Urinary bladder (tissue), 4 donors: ENCODE data around the gene KIF5C. TPM values are rescaled to one million over a fixed set of nuclear protein-coding genes. Genes with fewer than 3 reads are reported as not detected.

Experiments
- DNase-seq: peaks from one replicate; pipeline ENCODE4 v3.0.0-alpha.2; 2015; ENCODE audit errors: extremely low spot score
- H3K27ac ChIP-seq: one replicate; pipeline ENCODE4 v1.5.1; 2013; ENCODE audit warnings: low read depth, mild to moderate bottlenecking, moderate library complexity
- H3K36me3 ChIP-seq: one replicate; pipeline ENCODE4 v1.6.1; 2013; ENCODE audit warnings: mild to moderate bottlenecking, moderate library complexity; ENCODE audit not compliant: insufficient read depth
- H3K4me1 ChIP-seq: one replicate; pipeline ENCODE4 v1.6.1; 2013; ENCODE audit warnings: mild to moderate bottlenecking, moderate library complexity; ENCODE audit not compliant: insufficient read depth
- H3K4me3 ChIP-seq: one replicate; pipeline ENCODE4 v1.5.1; 2013; ENCODE audit warnings: low read depth, low read length
- WGBS: extraction: QIAGEN DNeasy Blood & Tissue Kit; methylation state at CpG from one replicate; pipeline ENCODE4 v1.1.7; 2013; 5-methylcytosine and 5-hydroxymethylcytosine counted together
- polyA plus RNA-seq: library from polyadenylated mRNA; stranded (reverse); fragments of 200-250 nt; gene quantifications from one replicate; pipeline ENCODE4 v1.2.3, GENCODE V29; 2013
- small RNA-seq: library from RNA; depleted of rRNA; stranded (forward); fragments of <200 nt; gene quantifications from one replicate; pipeline ENCODE3, GENCODE V24; 2014
- total RNA-seq: library from RNA; depleted of rRNA; stranded (reverse); fragments of >200 nt; gene quantifications from one replicate; pipeline ENCODE4 v1.2.3, GENCODE V29; 2014
- donor health status: healthy with polysubstance abuse.
- donor health status: healthy.

Gene KIF5C
- total and polyA plus RNA-seq, 2 donors: 2.8 to 10.8 TPM

DNA sequence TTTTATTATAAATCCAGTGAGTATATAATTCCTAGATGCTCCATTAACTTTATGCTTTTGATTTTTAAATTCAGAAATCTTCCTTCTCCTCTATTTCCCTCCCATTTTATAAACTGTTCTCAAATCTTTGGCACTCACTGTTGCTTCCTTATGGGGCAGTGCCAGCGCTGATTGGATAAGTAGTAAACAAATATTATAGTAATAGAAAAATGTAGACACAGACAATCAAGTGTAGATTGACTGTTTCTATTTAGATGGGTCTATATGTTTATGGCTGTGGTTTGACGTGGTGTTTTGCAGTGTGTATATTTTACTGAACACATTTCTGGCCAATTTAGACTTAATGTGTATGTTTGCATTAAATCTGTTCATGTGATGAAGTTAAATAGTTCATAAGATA lies 200.1 kb downstream of the KIF5C start:
- Histone ChIP-seq H3K36me3 (no peaks in the 10 kb centered on the region), H3K4me1 (no peaks in the 10 kb centered on the region), H3K4me3 (no peak overlapping the region), H3K27ac (no peak overlapping the region)
- WGBS: 70% methylated on average over 2 of the region's 2 CpGs
- no peak for DNase-seq

DNA sequence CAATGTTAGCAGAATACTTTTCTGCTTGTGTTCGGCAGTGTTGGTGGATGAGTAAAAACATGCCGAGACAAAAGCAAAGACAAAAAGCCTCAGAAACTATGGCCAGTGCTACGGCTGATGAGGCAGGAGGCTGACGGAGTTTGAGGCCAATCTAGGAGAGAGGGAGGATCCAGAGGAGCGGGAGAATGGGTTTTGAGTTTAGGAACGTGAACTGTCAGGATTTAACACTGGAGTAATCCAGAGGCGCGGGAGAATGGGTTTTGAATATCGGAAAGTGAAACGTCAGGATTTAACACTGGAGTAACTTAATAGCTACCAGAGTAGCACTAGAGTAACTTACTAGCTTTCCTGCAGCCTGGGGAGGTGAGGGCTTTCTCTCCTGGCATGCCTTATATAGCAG lies 200.8 kb downstream of the KIF5C start:
- Histone ChIP-seq H3K4me3 (no peak overlapping the region), H3K36me3 (no peaks in the 10 kb centered on the region), H3K4me1 (no peaks in the 10 kb centered on the region), H3K27ac (no peak overlapping the region)
- no peak for DNase-seq
- 38% methylated on average over 10 of the region's 10 CpGs for WGBS

Small RNA genes lying within 50 kb of the gene (small RNA-seq; reads per million reads assigned to genes)
- gene RNU2-9P: not detected
- gene UBBP3: not detected

Other genes starting within 250 kb of the KIF5C start
- gene EPC2, start 230.5 kb upstream of the KIF5C start, total RNA-seq: 80.9 TPM
- gene EPC2, start 230.5 kb upstream of the KIF5C start, polyA plus RNA-seq: 18.9 TPM
- 15.2 TPM for gene LYPD6B, start 163.5 kb downstream of the KIF5C start, total RNA-seq
- gene LYPD6B, start 163.5 kb downstream of the KIF5C start, polyA plus RNA-seq: 5.3 TPM